ENCODE results near the gene LRRC45. TPM values are rescaled to one million over a fixed set of nuclear protein-coding genes. Genes with fewer than 3 reads are reported as not detected.

The LRRC45 gene
- total RNA-seq, result 39.4 and 43.7 TPM in 2 replicates
- long read RNA-seq, partial matches to known transcripts, result 1 of 5 reads
- long read RNA-seq, other reads (novel, unspliced or antisense), result 2 of 5 reads

GRCh38 chr17:82022981-82023446 is at the start of gene LRRC45:
Gene LRRC45 (plus strand): TSS chr17:82023305. CDS start chr17:82023644, 339 bp downstream.
- DNase-seq (ENCODE audit: low spot score, unreplicated experiment), result peak; percentile 100
- peak within 1 kb of the TSS; percentile 67 for H3K27ac Mint-ChIP-seq
- no peaks in the 10 kb centered on the region for H3K27me3 Mint-ChIP-seq
- TF ChIP-seq CTCF (IDR thresholded peaks at IDR 0.05; ENCODE audit: unreplicated experiment), result no peak
- peaks cover 11% of the 10 kb centered on the region for H3K4me1 Mint-ChIP-seq (ENCODE audit: low read depth)
- no peaks in the 10 kb centered on the region for H3K9me3 Mint-ChIP-seq (ENCODE audit: low read depth)
- H3K36me3 Mint-ChIP-seq (ENCODE audit: insufficient read depth), result peaks cover 8% of the 10 kb centered on the region
- H3K4me3 Mint-ChIP-seq (ENCODE audit: low read depth), result peak within 1 kb of the TSS; percentile 79

GRCh38 chr17:81973432-81973831 is 49.7 kb upstream of the LRRC45 start:
- Mint-ChIP-seq H3K4me3 (ENCODE audit: low read depth) (no peak overlapping the region), H3K9me3 (ENCODE audit: low read depth) (no peaks in the 10 kb centered on the region), H3K36me3 (ENCODE audit: insufficient read depth) (no peaks in the 10 kb centered on the region), H3K4me1 (ENCODE audit: low read depth) (no peaks in the 10 kb centered on the region), H3K27me3 (peaks cover 10% of the 10 kb centered on the region), H3K27ac (no peak overlapping the region)
- no peak for DNase-seq (ENCODE audit: low spot score, unreplicated experiment)
- no peak for TF ChIP-seq CTCF (IDR thresholded peaks at IDR 0.05; ENCODE audit: unreplicated experiment)

GRCh38 chr17:81976332-81977210 is 46.5 kb upstream of the LRRC45 start:
- Mint-ChIP-seq H3K27me3 (peaks cover 10% of the 10 kb centered on the region), H3K9me3 (ENCODE audit: low read depth) (no peaks in the 10 kb centered on the region), H3K27ac (peak overlapping the region; percentile 94), H3K4me3 (ENCODE audit: low read depth) (peak overlapping the region; percentile 88), H3K36me3 (ENCODE audit: insufficient read depth) (no peaks in the 10 kb centered on the region), H3K4me1 (ENCODE audit: low read depth) (peaks cover 2% of the 10 kb centered on the region)
- no peak for DNase-seq (ENCODE audit: low spot score, unreplicated experiment)
- no peak for TF ChIP-seq CTCF (IDR thresholded peaks at IDR 0.05; ENCODE audit: unreplicated experiment)

DNA sequence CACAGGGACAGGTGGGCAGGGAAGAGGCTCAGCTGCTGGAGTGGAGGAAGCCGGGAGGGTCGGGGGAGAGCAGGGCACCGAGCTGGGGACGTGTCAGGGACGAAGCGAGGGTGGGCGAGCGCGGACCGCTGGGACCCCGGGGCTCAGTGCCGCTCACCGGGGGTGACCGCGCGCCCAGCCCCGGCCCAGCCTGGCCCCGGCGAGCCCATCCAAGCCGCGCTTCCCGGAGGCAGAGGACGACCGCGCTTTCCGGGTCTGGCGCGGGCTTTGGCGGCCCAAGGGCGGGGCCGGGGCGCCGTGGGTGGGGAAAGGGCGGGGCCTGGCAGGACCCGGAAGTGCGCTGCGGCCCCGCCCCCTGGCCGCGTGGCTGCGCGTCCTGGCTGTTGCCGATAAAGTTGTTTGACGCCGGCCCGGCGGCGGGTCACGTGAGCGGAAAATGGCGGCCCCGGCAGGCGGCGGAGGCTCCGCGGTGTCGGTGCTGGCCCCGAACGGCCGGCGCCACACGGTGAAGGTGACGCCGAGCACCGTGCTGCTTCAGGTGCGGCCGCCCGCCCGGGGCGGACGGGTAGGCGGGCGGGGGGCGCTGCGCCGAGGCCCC is 45.8 kb upstream of the LRRC45 start, which contains the start of gene ASPSCR1:
ASPSCR1 (plus strand) TSS at position 419 of the 598 bp plus-strand sequence; CDS start at position 437, 18 bp downstream.
- TF ChIP-seq CTCF (IDR thresholded peaks at IDR 0.05; ENCODE audit: unreplicated experiment), result no peak

More for the DNA sequence above, 45.8 kb upstream of the LRRC45 start, which contains the start of gene ASPSCR1:
- H3K27me3 Mint-ChIP-seq, result peaks cover 10% of the 10 kb centered on the region
- H3K27ac Mint-ChIP-seq, result peak within 1 kb of the TSS; percentile 94
- H3K4me1 Mint-ChIP-seq (ENCODE audit: low read depth), result peaks cover 2% of the 10 kb centered on the region
- H3K4me3 Mint-ChIP-seq (ENCODE audit: low read depth), result peak within 1 kb of the TSS; percentile 88
- no peaks in the 10 kb centered on the region for H3K9me3 Mint-ChIP-seq (ENCODE audit: low read depth)
- H3K36me3 Mint-ChIP-seq (ENCODE audit: insufficient read depth), result no peaks in the 10 kb centered on the region
- peak; percentile 85 for DNase-seq (ENCODE audit: low spot score, unreplicated experiment)
